ENCODE results near the gene PARD3.

- TF ChIP-seq, protein P1, sequence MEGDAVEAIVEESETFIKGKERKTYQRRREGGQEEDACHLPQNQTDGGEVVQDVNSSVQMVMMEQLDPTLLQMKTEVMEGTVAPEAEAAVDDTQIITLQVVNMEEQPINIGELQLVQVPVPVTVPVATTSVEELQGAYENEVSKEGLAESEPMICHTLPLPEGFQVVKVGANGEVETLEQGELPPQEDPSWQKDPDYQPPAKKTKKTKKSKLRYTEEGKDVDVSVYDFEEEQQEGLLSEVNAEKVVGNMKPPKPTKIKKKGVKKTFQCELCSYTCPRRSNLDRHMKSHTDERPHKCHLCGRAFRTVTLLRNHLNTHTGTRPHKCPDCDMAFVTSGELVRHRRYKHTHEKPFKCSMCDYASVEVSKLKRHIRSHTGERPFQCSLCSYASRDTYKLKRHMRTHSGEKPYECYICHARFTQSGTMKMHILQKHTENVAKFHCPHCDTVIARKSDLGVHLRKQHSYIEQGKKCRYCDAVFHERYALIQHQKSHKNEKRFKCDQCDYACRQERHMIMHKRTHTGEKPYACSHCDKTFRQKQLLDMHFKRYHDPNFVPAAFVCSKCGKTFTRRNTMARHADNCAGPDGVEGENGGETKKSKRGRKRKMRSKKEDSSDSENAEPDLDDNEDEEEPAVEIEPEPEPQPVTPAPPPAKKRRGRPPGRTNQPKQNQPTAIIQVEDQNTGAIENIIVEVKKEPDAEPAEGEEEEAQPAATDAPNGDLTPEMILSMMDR (IDR thresholded peaks at IDR 0.05): no peak
- TF ChIP-seq POLR2A (IDR thresholded peaks at IDR 0.05): no peak
- no peak for TF ChIP-seq POLR2AphosphoS5 (IDR thresholded peaks at IDR 0.05)
- no peak for TF ChIP-seq EP300 (IDR thresholded peaks at IDR 0.05)
These were observed 690.5 kb downstream of the PARD3 start for GRCh38 chr10:34124522-34125035.
